ENCODE results near the gene TBC1D2B. TPM values are rescaled to one million over a fixed set of nuclear protein-coding genes. Genes with fewer than 3 reads are reported as not detected.
"Not testable (repeated sequence)": the region's sequence is repeated elsewhere in the genome, so short reads cannot be mapped to it uniquely, and the experiment has no call there.

The TBC1D2B gene
- total RNA-seq, 2 experiments from 2014 or later, result 39.4 to 44.1 TPM

GRCh38 chr15:77973273-77974097 lies 104.0 kb downstream of the TBC1D2B start:
- not testable (repeated sequence) for H3K36me3 Mint-ChIP-seq, H3K4me3 Mint-ChIP-seq, H3K9me3 Mint-ChIP-seq, DNase-seq, H3K4me1 Mint-ChIP-seq, H3K27ac Mint-ChIP-seq, H3K27me3 Mint-ChIP-seq

- H3K27me3 Mint-ChIP-seq, H3K4me3 Mint-ChIP-seq, H3K36me3 Mint-ChIP-seq: not testable (repeated sequence)
Measured at GRCh38 chr15:77972706-77973105, 104.8 kb downstream of the TBC1D2B start.

GRCh38 chr15:77971875-77972274 lies 105.6 kb downstream of the TBC1D2B start:
- not testable (repeated sequence) for H3K4me1 Mint-ChIP-seq, H3K36me3 Mint-ChIP-seq, H3K27ac Mint-ChIP-seq, H3K27me3 Mint-ChIP-seq, H3K9me3 Mint-ChIP-seq, DNase-seq, H3K4me3 Mint-ChIP-seq

More at GRCh38 chr15:77972706-77973105, 104.8 kb downstream of the TBC1D2B start:
- DNase-seq, H3K9me3 Mint-ChIP-seq, H3K27ac Mint-ChIP-seq, H3K4me1 Mint-ChIP-seq: not testable (repeated sequence)

GRCh38 chr15:77970813-77971360 lies 106.6 kb downstream of the TBC1D2B start:
- H3K9me3 Mint-ChIP-seq, DNase-seq, H3K4me3 Mint-ChIP-seq, H3K27me3 Mint-ChIP-seq, H3K27ac Mint-ChIP-seq, H3K36me3 Mint-ChIP-seq, H3K4me1 Mint-ChIP-seq: not testable (repeated sequence)

- H3K9me3 Mint-ChIP-seq, result no peaks in the 10 kb centered on the region
- H3K27ac Mint-ChIP-seq, result no peak overlapping the region
- DNase-seq, result no peak
- no peaks in the 10 kb centered on the region for H3K27me3 Mint-ChIP-seq
- no peaks in the 10 kb centered on the region for H3K36me3 Mint-ChIP-seq
- H3K4me3 Mint-ChIP-seq, result no peak overlapping the region
- H3K4me1 Mint-ChIP-seq, result no peaks in the 10 kb centered on the region
Measured at GRCh38 chr15:77969055-77969454, 108.5 kb downstream of the TBC1D2B start.

- Mint-ChIP-seq H3K27ac (no peak overlapping the region), H3K27me3 (no peaks in the 10 kb centered on the region), H3K9me3 (no peaks in the 10 kb centered on the region), H3K4me3 (no peak overlapping the region), H3K4me1 (no peaks in the 10 kb centered on the region), H3K36me3 (no peaks in the 10 kb centered on the region)
- no peak for DNase-seq
Measured at GRCh38 chr15:77967798-77968197, 109.7 kb downstream of the TBC1D2B start.

- not testable (repeated sequence) for H3K27ac Mint-ChIP-seq, H3K27me3 Mint-ChIP-seq, H3K9me3 Mint-ChIP-seq, H3K4me3 Mint-ChIP-seq, H3K36me3 Mint-ChIP-seq, H3K4me1 Mint-ChIP-seq, DNase-seq
Measured at GRCh38 chr15:77967235-77967615, 110.3 kb downstream of the TBC1D2B start.

- peak; percentile 42 for DNase-seq
- Mint-ChIP-seq H3K27ac (no peak overlapping the region), H3K9me3 (no peaks in the 10 kb centered on the region), H3K27me3 (no peaks in the 10 kb centered on the region), H3K36me3 (no peaks in the 10 kb centered on the region), H3K4me1 (no peaks in the 10 kb centered on the region), H3K4me3 (no peak overlapping the region)
Measured at GRCh38 chr15:77966540-77967234, 110.8 kb downstream of the TBC1D2B start.

- H3K27me3 Mint-ChIP-seq, result peaks cover 3% of the 10 kb centered on the region
- H3K36me3 Mint-ChIP-seq, result no peaks in the 10 kb centered on the region
- peaks cover 5% of the 10 kb centered on the region for H3K4me1 Mint-ChIP-seq
- H3K4me3 Mint-ChIP-seq, result no peak overlapping the region
- no peak for DNase-seq
- no peaks in the 10 kb centered on the region for H3K9me3 Mint-ChIP-seq
- no peak overlapping the region for H3K27ac Mint-ChIP-seq
Measured at GRCh38 chr15:77964193-77964592, 113.3 kb downstream of the TBC1D2B start.

- H3K4me3 Mint-ChIP-seq, result peak overlapping the region; percentile 44
- H3K27me3 Mint-ChIP-seq, result peaks cover 29% of the 10 kb centered on the region
- H3K36me3 Mint-ChIP-seq, result no peaks in the 10 kb centered on the region
- H3K9me3 Mint-ChIP-seq, result no peaks in the 10 kb centered on the region
- H3K27ac Mint-ChIP-seq, result no peak overlapping the region
- peaks cover 6% of the 10 kb centered on the region for H3K4me1 Mint-ChIP-seq
- DNase-seq, result peak; percentile 74
Measured at GRCh38 chr15:77959432-77959879, 118.1 kb downstream of the TBC1D2B start.

- not testable (repeated sequence) for H3K4me3 Mint-ChIP-seq, H3K36me3 Mint-ChIP-seq, H3K27ac Mint-ChIP-seq, H3K9me3 Mint-ChIP-seq, DNase-seq
- H3K27me3 Mint-ChIP-seq, result peaks cover 29% of the 10 kb centered on the region
- peaks cover 12% of the 10 kb centered on the region for H3K4me1 Mint-ChIP-seq
Measured at GRCh38 chr15:77958716-77959431, 118.6 kb downstream of the TBC1D2B start.

- not testable (repeated sequence) for H3K36me3 Mint-ChIP-seq, H3K27ac Mint-ChIP-seq
- H3K4me1 Mint-ChIP-seq, result peaks cover 13% of the 10 kb centered on the region
Measured at GRCh38 chr15:77958021-77958420, 119.5 kb downstream of the TBC1D2B start.

GRCh38 chr15:77953926-77954325 lies 123.6 kb downstream of the TBC1D2B start:
- not testable (repeated sequence) for H3K36me3 Mint-ChIP-seq, H3K9me3 Mint-ChIP-seq, H3K4me1 Mint-ChIP-seq, H3K4me3 Mint-ChIP-seq
- DNase-seq, result peak; percentile 58
- H3K27ac Mint-ChIP-seq, result peak overlapping the region; percentile 79
- peaks cover 26% of the 10 kb centered on the region for H3K27me3 Mint-ChIP-seq

More at GRCh38 chr15:77958021-77958420, 119.5 kb downstream of the TBC1D2B start:
- not testable (repeated sequence) for H3K9me3 Mint-ChIP-seq, H3K4me3 Mint-ChIP-seq, DNase-seq
- H3K27me3 Mint-ChIP-seq, result peaks cover 29% of the 10 kb centered on the region

- peaks cover 18% of the 10 kb centered on the region for H3K27me3 Mint-ChIP-seq
- H3K27ac Mint-ChIP-seq, H3K4me1 Mint-ChIP-seq, H3K9me3 Mint-ChIP-seq, H3K4me3 Mint-ChIP-seq, H3K36me3 Mint-ChIP-seq: not testable (repeated sequence)
- peak; percentile 33 for DNase-seq
Measured at GRCh38 chr15:77952928-77953446, 124.5 kb downstream of the TBC1D2B start.

Data from activated naive CD8-positive, alpha-beta T cell treated with anti-CD3 and anti-CD28 coated beads for 36 hours (primary cell).